ENCODE results near the gene RER1.

Gene RER1

DNA sequence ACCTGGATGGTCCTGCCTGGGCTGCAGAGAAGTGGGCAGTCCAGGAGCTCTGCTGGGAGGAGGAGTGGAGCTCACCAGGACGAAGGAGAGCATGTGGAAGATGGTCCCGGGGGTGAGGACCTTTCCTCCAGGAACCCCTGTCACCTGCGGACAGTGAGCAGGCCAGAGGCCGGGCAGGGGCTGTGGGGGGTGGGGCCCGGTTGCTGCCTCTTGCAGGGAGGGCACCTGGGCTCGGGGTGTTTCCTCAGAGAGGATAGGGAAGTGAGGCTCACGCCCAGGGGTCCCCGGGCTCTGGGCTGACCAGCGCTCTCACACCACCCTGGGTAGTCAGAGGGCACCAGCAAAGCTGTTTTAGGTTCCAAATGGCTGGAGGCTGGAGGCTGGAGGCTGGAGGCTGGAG lies 43.5 kb downstream of the RER1 start:
- no peak overlapping the region for H3K4me2 ChIP-seq (ENCODE audit: low read length)
- H3K4ac ChIP-seq (ENCODE audit: low read depth, low read length): no peak overlapping the region
- H3K18ac ChIP-seq (ENCODE audit: low read length): no peak overlapping the region
- H3K27me3 ChIP-seq (ENCODE audit: insufficient read depth, low read length): no peaks in the 10 kb centered on the region
- H2BK120ac ChIP-seq (ENCODE audit: insufficient read depth, low read length, poor library complexity): no peak overlapping the region
- H3K14ac ChIP-seq (ENCODE audit: low read length): no peak overlapping the region
- no peaks in the 10 kb centered on the region for H3K79me2 ChIP-seq (ENCODE audit: control insufficient read depth, insufficient read depth, low read length, poor library complexity)
- DNase-seq: no peak
- H3K4me1 ChIP-seq (ENCODE audit: control insufficient read depth in 1 of 2, insufficient read depth in 2 of 2, low read length in 2 of 2): no peaks in the 10 kb centered on the region
- H2AK5ac ChIP-seq (ENCODE audit: low read length): no peak overlapping the region
- no peak overlapping the region for H2BK12ac ChIP-seq (ENCODE audit: low read length)
- H4K12ac ChIP-seq (ENCODE audit: low read depth, low read length): no peak overlapping the region
- no peaks in the 10 kb centered on the region for H3K79me1 ChIP-seq (ENCODE audit: low read length)
- H3K27ac ChIP-seq (ENCODE audit: low read depth, low read length): no peak overlapping the region
- peaks cover 6% of the 10 kb centered on the region for H3K9me3 ChIP-seq (ENCODE audit: insufficient read depth, low read depth, low read length)
- H3K4me3 ChIP-seq (ENCODE audit: low read depth, low read length): no peak overlapping the region
- no peaks in the 10 kb centered on the region for H3K36me3 ChIP-seq (ENCODE audit: control insufficient read depth in 1 of 2, insufficient read depth in 2 of 2, low read length in 2 of 2)
- H3K23ac ChIP-seq (ENCODE audit: low read length): no peak overlapping the region
- H4K8ac ChIP-seq (ENCODE audit: low read depth, low read length): no peak overlapping the region
- no CpG with 5 or more reads among the region's 9 CpGs for WGBS (ENCODE audit: extremely low coverage, insufficient coverage, insufficient read length)
- H2BK5ac ChIP-seq (ENCODE audit: low read depth, low read length, poor library complexity): no peak overlapping the region
- no peak overlapping the region for H3K9ac ChIP-seq (ENCODE audit: low read length)
- H4K91ac ChIP-seq (ENCODE audit: low read depth, low read length): no peak overlapping the region
- no peak overlapping the region for H2AFZ ChIP-seq (ENCODE audit: insufficient read depth, low read length, poor library complexity)

- H2AK5ac ChIP-seq (ENCODE audit: low read length): no peak overlapping the region
- no peak for DNase-seq
- no peak overlapping the region for H3K4me2 ChIP-seq (ENCODE audit: low read length)
- no peak overlapping the region for H4K8ac ChIP-seq (ENCODE audit: low read depth, low read length)
- H4K91ac ChIP-seq (ENCODE audit: low read depth, low read length): no peak overlapping the region
- no peak overlapping the region for H2BK5ac ChIP-seq (ENCODE audit: low read depth, low read length, poor library complexity)
- no peaks in the 10 kb centered on the region for H3K27me3 ChIP-seq (ENCODE audit: insufficient read depth, low read length)
- H3K79me1 ChIP-seq (ENCODE audit: low read length): no peaks in the 10 kb centered on the region
- no peak overlapping the region for H4K12ac ChIP-seq (ENCODE audit: low read depth, low read length)
- no peak overlapping the region for H2AFZ ChIP-seq (ENCODE audit: insufficient read depth, low read length, poor library complexity)
- peaks cover 2% of the 10 kb centered on the region for H3K9me3 ChIP-seq (ENCODE audit: insufficient read depth, low read depth, low read length)
- no peaks in the 10 kb centered on the region for H3K79me2 ChIP-seq (ENCODE audit: control insufficient read depth, insufficient read depth, low read length, poor library complexity)
- H2BK120ac ChIP-seq (ENCODE audit: insufficient read depth, low read length, poor library complexity): no peak overlapping the region
- H3K9ac ChIP-seq (ENCODE audit: low read length): no peak overlapping the region
- H3K36me3 ChIP-seq (ENCODE audit: control insufficient read depth in 1 of 2, insufficient read depth in 2 of 2, low read length in 2 of 2): no peaks in the 10 kb centered on the region
- H3K18ac ChIP-seq (ENCODE audit: low read length): no peak overlapping the region
- no peak overlapping the region for H3K4me3 ChIP-seq (ENCODE audit: low read depth, low read length)
- no peak overlapping the region for H3K23ac ChIP-seq (ENCODE audit: low read length)
- no peak overlapping the region for H3K27ac ChIP-seq (ENCODE audit: low read depth, low read length)
- WGBS (ENCODE audit: extremely low coverage, insufficient coverage, insufficient read length): no CpG with 5 or more reads among the region's 2 CpGs
- no peaks in the 10 kb centered on the region for H3K4me1 ChIP-seq (ENCODE audit: control insufficient read depth in 1 of 2, insufficient read depth in 2 of 2, low read length in 2 of 2)
- H3K4ac ChIP-seq (ENCODE audit: low read depth, low read length): no peak overlapping the region
- no peak overlapping the region for H3K14ac ChIP-seq (ENCODE audit: low read length)
- no peak overlapping the region for H2BK12ac ChIP-seq (ENCODE audit: low read length)
Measured at GRCh38 chr1:2435746-2436355, 44.2 kb downstream of the RER1 start.

DNA sequence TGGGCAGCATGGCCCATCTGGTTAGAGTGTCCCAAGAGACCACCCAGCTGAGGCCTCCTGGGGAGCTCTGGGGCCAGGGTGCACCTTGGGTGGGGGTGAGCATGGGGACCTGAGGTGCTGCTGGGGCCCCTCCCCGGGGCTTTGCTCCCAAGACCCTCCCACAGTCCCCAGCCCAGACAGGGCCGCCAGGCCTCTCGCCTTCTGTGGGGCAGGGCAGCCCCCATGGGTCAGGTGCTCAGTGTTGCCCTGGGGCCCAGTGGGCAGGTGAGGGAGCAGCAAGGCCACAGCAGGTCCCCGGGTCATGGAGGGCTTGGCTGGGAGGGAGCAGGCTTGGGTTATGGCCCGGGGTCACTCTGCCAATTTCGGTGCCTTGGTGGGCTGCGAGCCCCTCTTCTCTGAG lies 45.2 kb downstream of the RER1 start:
- no CpG with 5 or more reads among the region's 7 CpGs for WGBS (ENCODE audit: extremely low coverage, insufficient coverage, insufficient read length)
- Histone ChIP-seq H3K9ac (ENCODE audit: low read length) (no peak overlapping the region), H3K27me3 (ENCODE audit: insufficient read depth, low read length) (no peaks in the 10 kb centered on the region), H3K36me3 (ENCODE audit: control insufficient read depth in 1 of 2, insufficient read depth in 2 of 2, low read length in 2 of 2) (no peaks in the 10 kb centered on the region), H3K79me2 (ENCODE audit: control insufficient read depth, insufficient read depth, low read length, poor library complexity) (no peaks in the 10 kb centered on the region), H4K12ac (ENCODE audit: low read depth, low read length) (no peak overlapping the region), H4K8ac (ENCODE audit: low read depth, low read length) (no peak overlapping the region), H3K4me2 (ENCODE audit: low read length) (no peak overlapping the region), H4K91ac (ENCODE audit: low read depth, low read length) (no peak overlapping the region), H2AFZ (ENCODE audit: insufficient read depth, low read length, poor library complexity) (no peak overlapping the region), H3K27ac (ENCODE audit: low read depth, low read length) (no peak overlapping the region), H2BK5ac (ENCODE audit: low read depth, low read length, poor library complexity) (no peak overlapping the region), H2AK5ac (ENCODE audit: low read length) (no peak overlapping the region), H3K4ac (ENCODE audit: low read depth, low read length) (no peak overlapping the region), H3K14ac (ENCODE audit: low read length) (no peak overlapping the region), H2BK12ac (ENCODE audit: low read length) (no peak overlapping the region), H3K79me1 (ENCODE audit: low read length) (no peaks in the 10 kb centered on the region), H3K4me1 (ENCODE audit: control insufficient read depth in 1 of 2, insufficient read depth in 2 of 2, low read length in 2 of 2) (no peaks in the 10 kb centered on the region), H3K23ac (ENCODE audit: low read length) (no peak overlapping the region), H2BK120ac (ENCODE audit: insufficient read depth, low read length, poor library complexity) (no peak overlapping the region), H3K4me3 (ENCODE audit: low read depth, low read length) (no peak overlapping the region), H3K9me3 (ENCODE audit: insufficient read depth, low read depth, low read length) (peaks cover 2% of the 10 kb centered on the region), H3K18ac (ENCODE audit: low read length) (no peak overlapping the region)
- DNase-seq: no peak

GRCh38 chr1:2437617-2438016 lies 46.0 kb downstream of the RER1 start:
- no peak overlapping the region for H3K4me2 ChIP-seq (ENCODE audit: low read length)
- H2BK5ac ChIP-seq (ENCODE audit: low read depth, low read length, poor library complexity): no peak overlapping the region
- H3K4me1 ChIP-seq (ENCODE audit: control insufficient read depth in 1 of 2, insufficient read depth in 2 of 2, low read length in 2 of 2): no peaks in the 10 kb centered on the region
- H3K9ac ChIP-seq (ENCODE audit: low read length): no peak overlapping the region
- H4K12ac ChIP-seq (ENCODE audit: low read depth, low read length): no peak overlapping the region
- H3K23ac ChIP-seq (ENCODE audit: low read length): peak overlapping the region; percentile 44
- H3K18ac ChIP-seq (ENCODE audit: low read length): no peak overlapping the region
- H2AFZ ChIP-seq (ENCODE audit: insufficient read depth, low read length, poor library complexity): no peak overlapping the region
- H3K79me2 ChIP-seq (ENCODE audit: control insufficient read depth, insufficient read depth, low read length, poor library complexity): no peaks in the 10 kb centered on the region
- H3K14ac ChIP-seq (ENCODE audit: low read length): no peak overlapping the region
- peaks cover 2% of the 10 kb centered on the region for H3K9me3 ChIP-seq (ENCODE audit: insufficient read depth, low read depth, low read length)
- no peak overlapping the region for H2BK12ac ChIP-seq (ENCODE audit: low read length)
- no peak for DNase-seq
- no peak overlapping the region for H3K4me3 ChIP-seq (ENCODE audit: low read depth, low read length)
- no peak overlapping the region for H2AK5ac ChIP-seq (ENCODE audit: low read length)
- no CpG with 5 or more reads among the region's 15 CpGs for WGBS (ENCODE audit: extremely low coverage, insufficient coverage, insufficient read length)
- no peak overlapping the region for H3K27ac ChIP-seq (ENCODE audit: low read depth, low read length)
- no peak overlapping the region for H4K8ac ChIP-seq (ENCODE audit: low read depth, low read length)
- H2BK120ac ChIP-seq (ENCODE audit: insufficient read depth, low read length, poor library complexity): no peak overlapping the region
- H3K79me1 ChIP-seq (ENCODE audit: low read length): no peaks in the 10 kb centered on the region
- H3K27me3 ChIP-seq (ENCODE audit: insufficient read depth, low read length): peaks cover 2% of the 10 kb centered on the region
- H3K4ac ChIP-seq (ENCODE audit: low read depth, low read length): no peak overlapping the region
- no peaks in the 10 kb centered on the region for H3K36me3 ChIP-seq (ENCODE audit: control insufficient read depth in 1 of 2, insufficient read depth in 2 of 2, low read length in 2 of 2)
- no peak overlapping the region for H4K91ac ChIP-seq (ENCODE audit: low read depth, low read length)
